ENCODE measurements around the gene FDCSP.

The FDCSP gene

GRCh38 chr4:70181864-70182263 lies 44.1 kb upstream of the FDCSP start:
- H3K4me1 ChIP-seq (ENCODE audit: control insufficient read depth, insufficient read depth, low read depth, low read length), result no peaks in the 10 kb centered on the region
- H3K79me1 ChIP-seq (replicated peaks; ENCODE audit: low read length, poor library complexity, severe bottlenecking), result no peaks in the 10 kb centered on the region
- no peak overlapping the region for H4K8ac ChIP-seq (ENCODE audit: low read length)
- no peak overlapping the region for H2BK12ac ChIP-seq (ENCODE audit: low read length in 2 of 2)
- H2BK120ac ChIP-seq (ENCODE audit: low read depth, low read length), result no peak overlapping the region
- H4K91ac ChIP-seq (ENCODE audit: low read length), result no peak overlapping the region
- H2BK5ac ChIP-seq (ENCODE audit: low read depth, low read length, poor library complexity, severe bottlenecking), result no peak overlapping the region
- no peak overlapping the region for H3K4me3 ChIP-seq (ENCODE audit: insufficient read depth in 1 of 2, low read depth in 1 of 2, low read length in 2 of 2)
- no peaks in the 10 kb centered on the region for H3K27me3 ChIP-seq (ENCODE audit: control insufficient read depth in 1 of 2, insufficient read depth in 1 of 2, low read length in 2 of 2)
- H2BK15ac ChIP-seq (ENCODE audit: low read depth, poor library complexity, severe bottlenecking), result no peak overlapping the region
- H2AK5ac ChIP-seq (ENCODE audit: low read length, severe bottlenecking), result no peak overlapping the region
- no peak for DNase-seq
- no peak overlapping the region for H3K23ac ChIP-seq (ENCODE audit: low read length in 2 of 2)
- H3K4me2 ChIP-seq (ENCODE audit: low read length, poor library complexity, severe bottlenecking), result no peak overlapping the region
- H3K36me3 ChIP-seq (ENCODE audit: control insufficient read depth in 1 of 2, insufficient read depth in 2 of 2, low read depth in 1 of 2, low read length in 2 of 2), result no peaks in the 10 kb centered on the region
- no peaks in the 10 kb centered on the region for H3K9me3 ChIP-seq (ENCODE audit: control insufficient read depth, low read length)
- WGBS, result no CpG with 5 or more reads among the region's 1 CpG
- no peak overlapping the region for H3K4ac ChIP-seq (ENCODE audit: low read depth in 1 of 2, low read length in 2 of 2)
- no peak overlapping the region for H3K18ac ChIP-seq (ENCODE audit: low read depth in 1 of 2, low read length in 2 of 2)
- no peak overlapping the region for H3K14ac ChIP-seq (ENCODE audit: low read length in 2 of 2)
- H3K27ac ChIP-seq (ENCODE audit: low read length, poor library complexity, severe bottlenecking), result no peak overlapping the region
- no peak overlapping the region for H3K9ac ChIP-seq (ENCODE audit: low read length)
- H2AFZ ChIP-seq (ENCODE audit: low read depth, low read length), result no peak overlapping the region

GRCh38 chr4:70182517-70183167 lies 43.3 kb upstream of the FDCSP start:
- Histone ChIP-seq H2BK15ac (ENCODE audit: low read depth, poor library complexity, severe bottlenecking) (no peak overlapping the region), H3K27ac (ENCODE audit: low read length, poor library complexity, severe bottlenecking) (no peak overlapping the region), H2BK5ac (ENCODE audit: low read depth, low read length, poor library complexity, severe bottlenecking) (no peak overlapping the region), H2AFZ (ENCODE audit: low read depth, low read length) (no peak overlapping the region), H2AK5ac (ENCODE audit: low read length, severe bottlenecking) (no peak overlapping the region), H3K4me3 (ENCODE audit: insufficient read depth in 1 of 2, low read depth in 1 of 2, low read length in 2 of 2) (no peak overlapping the region), H3K4me2 (ENCODE audit: low read length, poor library complexity, severe bottlenecking) (no peak overlapping the region), H3K36me3 (ENCODE audit: control insufficient read depth in 1 of 2, insufficient read depth in 2 of 2, low read depth in 1 of 2, low read length in 2 of 2) (no peaks in the 10 kb centered on the region), H3K79me1 (replicated peaks; ENCODE audit: low read length, poor library complexity, severe bottlenecking) (no peaks in the 10 kb centered on the region), H3K9ac (ENCODE audit: low read length) (no peak overlapping the region), H3K4ac (ENCODE audit: low read depth in 1 of 2, low read length in 2 of 2) (no peak overlapping the region), H3K14ac (ENCODE audit: low read length in 2 of 2) (no peak overlapping the region), H4K91ac (ENCODE audit: low read length) (no peak overlapping the region), H2BK120ac (ENCODE audit: low read depth, low read length) (no peak overlapping the region), H2BK12ac (ENCODE audit: low read length in 2 of 2) (no peak overlapping the region), H3K4me1 (ENCODE audit: control insufficient read depth, insufficient read depth, low read depth, low read length) (no peaks in the 10 kb centered on the region), H3K9me3 (ENCODE audit: control insufficient read depth, low read length) (no peaks in the 10 kb centered on the region), H3K23ac (ENCODE audit: low read length in 2 of 2) (no peak overlapping the region), H3K27me3 (ENCODE audit: control insufficient read depth in 1 of 2, insufficient read depth in 1 of 2, low read length in 2 of 2) (no peaks in the 10 kb centered on the region), H3K18ac (ENCODE audit: low read depth in 1 of 2, low read length in 2 of 2) (no peak overlapping the region), H4K8ac (ENCODE audit: low read length) (no peak overlapping the region)
- DNase-seq, result no peak
- 74% methylated on average over 2 of the region's 2 CpGs for WGBS

- no peak overlapping the region for H3K23ac ChIP-seq (ENCODE audit: low read length in 2 of 2)
- no peak overlapping the region for H2BK15ac ChIP-seq (ENCODE audit: low read depth, poor library complexity, severe bottlenecking)
- H4K8ac ChIP-seq (ENCODE audit: low read length), result no peak overlapping the region
- no peak overlapping the region for H2BK12ac ChIP-seq (ENCODE audit: low read length in 2 of 2)
- no peak overlapping the region for H3K27ac ChIP-seq (ENCODE audit: low read length, poor library complexity, severe bottlenecking)
- H2BK120ac ChIP-seq (ENCODE audit: low read depth, low read length), result no peak overlapping the region
- no peak overlapping the region for H2AFZ ChIP-seq (ENCODE audit: low read depth, low read length)
- H3K9ac ChIP-seq (ENCODE audit: low read length), result no peak overlapping the region
- no peak overlapping the region for H3K4me3 ChIP-seq (ENCODE audit: insufficient read depth in 1 of 2, low read depth in 1 of 2, low read length in 2 of 2)
- no peak overlapping the region for H2BK5ac ChIP-seq (ENCODE audit: low read depth, low read length, poor library complexity, severe bottlenecking)
- no peaks in the 10 kb centered on the region for H3K27me3 ChIP-seq (ENCODE audit: control insufficient read depth in 1 of 2, insufficient read depth in 1 of 2, low read length in 2 of 2)
- no peaks in the 10 kb centered on the region for H3K36me3 ChIP-seq (ENCODE audit: control insufficient read depth in 1 of 2, insufficient read depth in 2 of 2, low read depth in 1 of 2, low read length in 2 of 2)
- H3K14ac ChIP-seq (ENCODE audit: low read length in 2 of 2), result no peak overlapping the region
- DNase-seq, result peak; percentile 54
- H4K91ac ChIP-seq (ENCODE audit: low read length), result no peak overlapping the region
- WGBS, result 51% methylated on average over 6 of the region's 6 CpGs
- H2AK5ac ChIP-seq (ENCODE audit: low read length, severe bottlenecking), result no peak overlapping the region
- H3K18ac ChIP-seq (ENCODE audit: low read depth in 1 of 2, low read length in 2 of 2), result no peak overlapping the region
- H3K4me1 ChIP-seq (ENCODE audit: control insufficient read depth, insufficient read depth, low read depth, low read length), result no peaks in the 10 kb centered on the region
- no peaks in the 10 kb centered on the region for H3K9me3 ChIP-seq (ENCODE audit: control insufficient read depth, low read length)
- no peak overlapping the region for H3K4ac ChIP-seq (ENCODE audit: low read depth in 1 of 2, low read length in 2 of 2)
- no peak overlapping the region for H3K4me2 ChIP-seq (ENCODE audit: low read length, poor library complexity, severe bottlenecking)
- no peaks in the 10 kb centered on the region for H3K79me1 ChIP-seq (replicated peaks; ENCODE audit: low read length, poor library complexity, severe bottlenecking)
These were observed 42.6 kb upstream of the FDCSP start for GRCh38 chr4:70183168-70183939.

GRCh38 chr4:70183940-70184246 lies 42.0 kb upstream of the FDCSP start:
- H2BK120ac ChIP-seq (ENCODE audit: low read depth, low read length), result no peak overlapping the region
- no peaks in the 10 kb centered on the region for H3K27me3 ChIP-seq (ENCODE audit: control insufficient read depth in 1 of 2, insufficient read depth in 1 of 2, low read length in 2 of 2)
- H3K4me1 ChIP-seq (ENCODE audit: control insufficient read depth, insufficient read depth, low read depth, low read length), result no peaks in the 10 kb centered on the region
- H2AFZ ChIP-seq (ENCODE audit: low read depth, low read length), result no peak overlapping the region
- H2BK5ac ChIP-seq (ENCODE audit: low read depth, low read length, poor library complexity, severe bottlenecking), result no peak overlapping the region
- no peak overlapping the region for H3K4me3 ChIP-seq (ENCODE audit: insufficient read depth in 1 of 2, low read depth in 1 of 2, low read length in 2 of 2)
- no peak overlapping the region for H2BK15ac ChIP-seq (ENCODE audit: low read depth, poor library complexity, severe bottlenecking)
- no peak for DNase-seq
- H3K14ac ChIP-seq (ENCODE audit: low read length in 2 of 2), result no peak overlapping the region
- no peak overlapping the region for H2BK12ac ChIP-seq (ENCODE audit: low read length in 2 of 2)
- H3K23ac ChIP-seq (ENCODE audit: low read length in 2 of 2), result no peak overlapping the region
- no peak overlapping the region for H4K91ac ChIP-seq (ENCODE audit: low read length)
- no peaks in the 10 kb centered on the region for H3K36me3 ChIP-seq (ENCODE audit: control insufficient read depth in 1 of 2, insufficient read depth in 2 of 2, low read depth in 1 of 2, low read length in 2 of 2)
- H4K8ac ChIP-seq (ENCODE audit: low read length), result no peak overlapping the region
- no peaks in the 10 kb centered on the region for H3K79me1 ChIP-seq (replicated peaks; ENCODE audit: low read length, poor library complexity, severe bottlenecking)
- no peak overlapping the region for H3K4me2 ChIP-seq (ENCODE audit: low read length, poor library complexity, severe bottlenecking)
- H3K9ac ChIP-seq (ENCODE audit: low read length), result no peak overlapping the region
- H2AK5ac ChIP-seq (ENCODE audit: low read length, severe bottlenecking), result no peak overlapping the region
- no peaks in the 10 kb centered on the region for H3K9me3 ChIP-seq (ENCODE audit: control insufficient read depth, low read length)
- H3K18ac ChIP-seq (ENCODE audit: low read depth in 1 of 2, low read length in 2 of 2), result no peak overlapping the region
- H3K27ac ChIP-seq (ENCODE audit: low read length, poor library complexity, severe bottlenecking), result no peak overlapping the region
- no peak overlapping the region for H3K4ac ChIP-seq (ENCODE audit: low read depth in 1 of 2, low read length in 2 of 2)
- WGBS, result no CpG with 5 or more reads among the region's 1 CpG
